ENCODE measurements around the gene BAIAP2.

BAIAP2 gene

DNA sequence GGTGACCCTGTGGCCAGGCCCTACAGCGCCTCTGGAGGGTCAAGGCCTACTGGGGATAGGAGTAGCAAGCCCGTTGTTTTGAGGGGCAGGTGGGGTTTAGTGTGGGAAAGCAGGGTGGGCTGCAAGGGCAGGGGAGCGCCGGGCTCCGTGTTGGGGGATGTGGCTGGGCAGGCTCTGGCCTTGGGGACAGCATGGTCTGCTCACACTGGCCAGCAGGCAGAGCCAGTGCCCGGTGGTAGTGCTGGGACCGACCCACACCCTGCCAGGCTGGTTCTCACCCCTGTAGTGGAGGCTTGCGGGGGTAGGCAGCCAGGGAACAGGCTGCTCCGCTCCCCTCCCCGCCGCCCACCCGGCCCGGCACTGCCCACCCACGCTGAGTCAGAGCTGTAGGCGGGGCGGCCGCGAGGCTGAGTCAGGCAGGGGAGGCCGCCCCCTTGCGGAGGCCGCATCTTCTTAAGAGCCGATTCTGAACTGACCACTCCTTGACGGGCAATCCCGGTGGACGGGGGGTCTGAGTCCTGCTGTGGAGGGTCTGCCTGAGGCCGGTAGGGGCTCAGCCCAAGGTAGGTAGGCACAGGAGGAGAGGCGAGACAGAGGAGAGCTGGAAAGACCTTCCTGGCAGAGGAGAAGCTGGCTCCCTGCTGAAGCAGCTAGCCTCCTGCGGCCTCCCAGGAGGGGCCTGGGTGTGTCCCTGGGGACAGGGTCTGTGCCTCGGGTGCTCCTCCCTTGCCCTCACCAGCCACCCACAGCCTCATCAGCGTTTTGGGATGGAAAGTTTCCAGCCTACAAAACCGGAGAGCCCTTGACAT, 62.4 kb downstream of the BAIAP2 start:
- Histone ChIP-seq H3K4me3 (ENCODE audit: low read length) (no peak overlapping the region), H3K27me3 (ENCODE audit: insufficient read depth, low read length) (no peaks in the 10 kb centered on the region), H3K36me3 (ENCODE audit: insufficient read depth, low read length) (peaks cover 16% of the 10 kb centered on the region), H3K9me3 (ENCODE audit: low read length) (no peaks in the 10 kb centered on the region), H3K4me1 (ENCODE audit: insufficient read depth, low read length) (peaks cover 65% of the 10 kb centered on the region), H2AFZ (ENCODE audit: low read depth, low read length) (no peak overlapping the region)

DNA sequence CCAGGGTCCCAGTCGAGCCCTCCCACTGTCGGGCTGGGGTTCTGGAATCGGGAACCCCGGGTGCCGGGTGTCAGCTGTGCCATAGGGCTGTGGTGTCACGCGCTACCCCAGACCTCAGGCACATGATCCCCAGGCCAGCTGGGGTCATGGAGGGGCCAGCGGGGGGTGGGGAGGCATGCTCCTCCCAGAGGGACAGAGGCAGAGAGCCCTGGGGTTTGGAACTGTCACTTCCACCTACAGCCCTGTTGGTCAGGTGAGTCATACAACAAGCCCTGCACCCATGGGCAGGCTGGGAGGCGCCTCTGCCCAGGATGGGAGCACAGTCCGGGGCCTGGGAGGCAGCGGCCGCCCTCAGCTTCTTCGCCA, 63.0 kb downstream of the BAIAP2 start:
- H3K36me3 ChIP-seq (ENCODE audit: insufficient read depth, low read length): peaks cover 16% of the 10 kb centered on the region
- H3K27me3 ChIP-seq (ENCODE audit: insufficient read depth, low read length): no peaks in the 10 kb centered on the region
- H2AFZ ChIP-seq (ENCODE audit: low read depth, low read length): no peak overlapping the region
- no peaks in the 10 kb centered on the region for H3K9me3 ChIP-seq (ENCODE audit: low read length)
- H3K4me1 ChIP-seq (ENCODE audit: insufficient read depth, low read length): peaks cover 59% of the 10 kb centered on the region
- H3K4me3 ChIP-seq (ENCODE audit: low read length): no peak overlapping the region

DNA sequence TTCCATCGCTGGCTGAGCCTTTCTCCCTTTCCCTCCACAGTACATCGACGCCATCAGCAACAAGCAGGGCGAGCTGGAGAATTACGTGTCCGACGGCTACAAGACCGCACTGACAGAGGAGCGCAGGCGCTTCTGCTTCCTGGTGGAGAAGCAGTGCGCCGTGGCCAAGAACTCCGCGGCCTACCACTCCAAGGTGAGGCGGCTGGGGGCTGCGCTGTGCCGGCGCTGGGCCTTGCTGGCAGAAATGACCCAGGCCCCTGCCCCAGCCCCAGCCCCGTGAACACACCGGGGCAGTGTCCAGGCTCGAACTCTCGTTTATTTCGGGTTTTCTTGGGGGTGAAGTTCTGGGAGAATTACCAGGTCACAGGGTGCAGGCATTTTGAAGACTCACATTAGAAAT, 64.9 kb downstream of the BAIAP2 start:
- no peak overlapping the region for H3K4me3 ChIP-seq (ENCODE audit: low read length)
- H3K36me3 ChIP-seq (ENCODE audit: insufficient read depth, low read length): peaks cover 34% of the 10 kb centered on the region
- no peak overlapping the region for H2AFZ ChIP-seq (ENCODE audit: low read depth, low read length)
- no peaks in the 10 kb centered on the region for H3K9me3 ChIP-seq (ENCODE audit: low read length)
- peaks cover 42% of the 10 kb centered on the region for H3K4me1 ChIP-seq (ENCODE audit: insufficient read depth, low read length)
- H3K27me3 ChIP-seq (ENCODE audit: insufficient read depth, low read length): no peaks in the 10 kb centered on the region

DNA sequence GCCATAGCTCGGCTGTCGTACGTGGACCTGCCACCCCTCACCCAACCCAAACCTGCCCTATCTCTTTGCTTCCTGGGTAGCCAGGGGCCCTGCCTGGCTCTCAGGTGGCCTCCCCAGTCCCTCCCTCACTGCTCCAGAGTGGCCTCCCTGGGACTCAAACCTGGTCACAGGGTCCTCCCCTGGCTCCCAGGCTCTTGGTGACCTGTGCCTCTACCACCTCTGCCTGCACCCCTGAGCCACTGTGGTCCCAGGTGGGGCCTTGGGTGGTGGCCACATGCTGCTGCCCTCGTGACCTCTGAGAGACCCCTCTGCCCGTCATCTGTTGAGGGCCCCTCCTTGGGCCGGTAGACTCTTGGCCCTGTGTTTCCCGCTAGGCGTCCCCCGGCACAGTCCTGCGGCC, 65.7 kb downstream of the BAIAP2 start:
- peaks cover 39% of the 10 kb centered on the region for H3K36me3 ChIP-seq (ENCODE audit: insufficient read depth, low read length)
- no peak overlapping the region for H3K4me3 ChIP-seq (ENCODE audit: low read length)
- H3K4me1 ChIP-seq (ENCODE audit: insufficient read depth, low read length): peaks cover 36% of the 10 kb centered on the region
- H2AFZ ChIP-seq (ENCODE audit: low read depth, low read length): no peak overlapping the region
- no peaks in the 10 kb centered on the region for H3K27me3 ChIP-seq (ENCODE audit: insufficient read depth, low read length)
- no peaks in the 10 kb centered on the region for H3K9me3 ChIP-seq (ENCODE audit: low read length)

DNA sequence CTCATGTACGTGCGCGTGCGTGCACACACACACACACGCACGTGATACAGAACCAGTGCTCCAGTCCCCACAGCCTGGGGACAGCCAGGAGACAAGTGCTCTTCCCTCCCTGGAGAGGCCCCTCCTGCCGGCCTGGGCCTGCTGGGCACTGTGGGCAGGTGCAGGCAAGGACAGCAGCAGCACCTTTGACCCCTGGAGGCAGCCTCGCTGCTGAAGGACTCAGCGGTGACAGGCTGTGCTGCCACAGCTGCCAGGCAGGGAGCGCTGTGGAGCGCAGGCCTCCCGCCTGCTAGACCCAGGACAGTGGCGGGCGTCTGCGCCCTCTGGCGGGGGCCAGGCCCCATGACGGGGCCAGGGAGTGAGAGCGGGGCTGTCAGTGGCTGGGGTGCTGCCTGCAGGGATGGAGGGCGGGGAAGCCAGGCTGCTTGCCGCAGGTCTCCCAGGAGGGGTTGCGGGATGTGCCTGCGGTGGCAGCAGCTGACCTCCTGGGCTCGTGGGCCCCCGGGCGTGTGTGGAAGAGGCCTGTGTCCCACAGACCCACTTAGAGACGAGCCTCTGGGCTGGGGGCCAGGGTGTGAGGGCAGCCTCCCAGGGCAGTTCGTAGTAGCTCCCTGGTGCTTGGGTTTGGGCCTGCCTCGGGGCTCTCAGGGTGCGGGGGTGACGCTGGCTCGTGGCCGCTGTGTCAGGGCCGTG, 66.8 kb downstream of the BAIAP2 start:
- Histone ChIP-seq H2AFZ (ENCODE audit: low read depth, low read length) (no peak overlapping the region), H3K4me3 (ENCODE audit: low read length) (no peak overlapping the region), H3K4me1 (ENCODE audit: insufficient read depth, low read length) (peaks cover 25% of the 10 kb centered on the region), H3K27me3 (ENCODE audit: insufficient read depth, low read length) (no peaks in the 10 kb centered on the region), H3K9me3 (ENCODE audit: low read length) (no peaks in the 10 kb centered on the region), H3K36me3 (ENCODE audit: insufficient read depth, low read length) (peaks cover 43% of the 10 kb centered on the region)

DNA sequence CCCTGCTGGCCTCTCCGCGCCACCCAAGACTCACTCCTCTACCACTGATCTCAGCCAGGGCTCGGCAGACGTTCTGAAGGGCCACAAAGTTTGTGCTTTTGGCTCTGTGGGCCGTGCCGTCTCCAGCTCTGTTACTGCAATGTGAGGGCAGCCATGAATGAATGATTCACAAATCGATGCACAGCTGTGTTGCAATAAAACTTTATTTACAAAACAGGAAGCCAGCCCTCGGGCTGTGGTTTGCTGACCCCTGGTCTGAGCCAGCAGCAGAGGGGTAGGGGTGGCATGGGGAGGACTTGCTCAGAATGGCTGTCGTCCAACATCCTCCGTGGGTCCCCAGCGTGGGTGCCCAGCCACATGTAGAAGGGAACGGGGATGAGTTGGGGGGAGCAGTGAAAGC, 67.4 kb downstream of the BAIAP2 start:
- Histone ChIP-seq H3K9me3 (ENCODE audit: low read length) (no peaks in the 10 kb centered on the region), H2AFZ (ENCODE audit: low read depth, low read length) (no peak overlapping the region), H3K36me3 (ENCODE audit: insufficient read depth, low read length) (peaks cover 47% of the 10 kb centered on the region), H3K4me3 (ENCODE audit: low read length) (no peak overlapping the region), H3K4me1 (ENCODE audit: insufficient read depth, low read length) (peaks cover 19% of the 10 kb centered on the region), H3K27me3 (ENCODE audit: insufficient read depth, low read length) (no peaks in the 10 kb centered on the region)

DNA sequence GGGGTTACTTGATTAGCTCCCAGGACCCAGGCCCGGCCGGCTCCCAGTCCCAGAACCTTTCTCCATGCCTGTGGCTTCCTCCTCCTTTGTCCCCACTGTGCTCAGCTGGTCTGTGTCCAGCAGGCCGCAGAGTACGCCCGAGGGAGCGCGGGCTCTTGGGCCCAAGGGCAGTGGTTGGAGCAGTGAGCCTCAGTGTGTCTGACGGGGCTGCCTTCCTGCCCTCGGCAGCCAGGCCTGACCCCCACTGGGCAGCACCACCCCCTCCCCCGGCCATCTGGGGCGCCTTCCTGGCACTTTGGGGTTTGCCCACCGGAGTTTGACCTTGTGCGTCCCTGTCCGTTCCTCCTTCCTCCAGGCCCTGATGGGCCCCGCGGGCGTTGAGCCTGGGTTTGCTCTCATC, 67.9 kb downstream of the BAIAP2 start:
- no peaks in the 10 kb centered on the region for H3K9me3 ChIP-seq (ENCODE audit: low read length)
- H3K36me3 ChIP-seq (ENCODE audit: insufficient read depth, low read length): peaks cover 49% of the 10 kb centered on the region
- H3K27me3 ChIP-seq (ENCODE audit: insufficient read depth, low read length): no peaks in the 10 kb centered on the region
- no peak overlapping the region for H3K4me3 ChIP-seq (ENCODE audit: low read length)
- H2AFZ ChIP-seq (ENCODE audit: low read depth, low read length): no peak overlapping the region
- H3K4me1 ChIP-seq (ENCODE audit: insufficient read depth, low read length): peaks cover 14% of the 10 kb centered on the region

DNA sequence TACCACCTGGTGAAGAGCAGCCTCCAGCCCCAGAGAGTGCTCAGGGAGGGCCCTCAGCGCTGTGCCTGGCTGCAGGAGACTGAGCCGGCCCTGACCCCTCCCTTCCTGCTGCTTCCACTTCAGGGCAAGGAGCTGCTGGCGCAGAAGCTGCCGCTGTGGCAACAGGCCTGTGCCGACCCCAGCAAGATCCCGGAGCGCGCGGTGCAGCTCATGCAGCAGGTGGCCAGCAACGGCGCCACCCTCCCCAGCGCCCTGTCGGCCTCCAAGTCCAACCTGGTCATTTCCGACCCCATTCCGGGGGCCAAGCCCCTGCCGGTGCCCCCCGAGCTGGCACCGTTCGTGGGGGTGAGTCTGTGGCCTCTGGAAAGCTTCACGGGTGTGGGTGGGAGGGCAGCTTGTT, 68.4 kb downstream of the BAIAP2 start:
- H3K9me3 ChIP-seq (ENCODE audit: low read length): no peaks in the 10 kb centered on the region
- H3K36me3 ChIP-seq (ENCODE audit: insufficient read depth, low read length): peaks cover 53% of the 10 kb centered on the region
- H3K4me3 ChIP-seq (ENCODE audit: low read length): no peak overlapping the region
- no peak overlapping the region for H2AFZ ChIP-seq (ENCODE audit: low read depth, low read length)
- H3K27me3 ChIP-seq (ENCODE audit: insufficient read depth, low read length): no peaks in the 10 kb centered on the region
- peaks cover 11% of the 10 kb centered on the region for H3K4me1 ChIP-seq (ENCODE audit: insufficient read depth, low read length)

DNA sequence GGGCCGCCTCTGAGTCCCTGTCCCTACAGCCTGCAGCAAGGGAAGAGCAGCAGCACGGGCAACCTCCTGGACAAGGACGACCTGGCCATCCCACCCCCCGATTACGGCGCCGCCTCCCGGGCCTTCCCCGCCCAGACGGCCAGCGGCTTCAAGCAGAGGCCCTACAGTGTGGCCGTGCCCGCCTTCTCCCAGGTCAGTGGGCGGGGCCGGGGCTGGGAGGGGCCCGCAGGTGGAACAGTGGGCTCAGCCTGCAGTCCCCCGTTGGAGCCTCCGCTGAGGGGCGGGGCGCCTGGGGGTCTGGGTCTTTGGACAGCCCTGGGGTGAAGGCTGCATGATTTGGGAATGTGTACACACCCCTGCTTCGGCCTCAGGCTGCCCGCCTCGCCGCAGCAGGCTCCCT, 71.8 kb downstream of the BAIAP2 start:
- peaks cover 52% of the 10 kb centered on the region for H3K36me3 ChIP-seq (ENCODE audit: insufficient read depth, low read length)

DNA sequence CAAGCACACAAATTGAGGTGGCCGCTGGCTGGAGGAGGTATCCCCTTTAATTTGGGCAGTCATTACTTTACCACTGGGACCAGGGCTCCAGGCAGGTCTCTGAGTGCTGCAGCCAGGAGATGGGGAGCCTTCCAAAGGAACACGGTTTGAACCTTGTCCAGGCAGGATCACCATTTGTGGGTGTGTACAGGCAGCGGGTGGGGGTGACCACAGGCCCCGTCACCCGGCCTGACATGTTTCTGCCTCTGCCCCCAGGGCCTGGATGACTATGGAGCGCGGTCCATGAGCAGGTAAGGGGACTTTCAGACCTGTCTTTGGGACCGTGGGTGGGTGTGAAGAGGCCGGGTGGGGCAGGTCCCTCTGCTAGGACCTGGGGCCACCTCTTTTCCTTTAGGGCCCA, 73.3 kb downstream of the BAIAP2 start:
- H3K27me3 ChIP-seq (ENCODE audit: insufficient read depth, low read length): no peaks in the 10 kb centered on the region
- H3K4me1 ChIP-seq (ENCODE audit: insufficient read depth, low read length): no peaks in the 10 kb centered on the region
- H3K9me3 ChIP-seq (ENCODE audit: low read length): no peaks in the 10 kb centered on the region
- H2AFZ ChIP-seq (ENCODE audit: low read depth, low read length): no peak overlapping the region
- H3K4me3 ChIP-seq (ENCODE audit: low read length): no peak overlapping the region
- peaks cover 54% of the 10 kb centered on the region for H3K36me3 ChIP-seq (ENCODE audit: insufficient read depth, low read length)

More for the DNA sequence above, 71.8 kb downstream of the BAIAP2 start:
- Histone ChIP-seq H3K27me3 (ENCODE audit: insufficient read depth, low read length) (no peaks in the 10 kb centered on the region), H3K4me3 (ENCODE audit: low read length) (no peak overlapping the region), H2AFZ (ENCODE audit: low read depth, low read length) (no peak overlapping the region), H3K9me3 (ENCODE audit: low read length) (no peaks in the 10 kb centered on the region), H3K4me1 (ENCODE audit: insufficient read depth, low read length) (no peaks in the 10 kb centered on the region)

DNA sequence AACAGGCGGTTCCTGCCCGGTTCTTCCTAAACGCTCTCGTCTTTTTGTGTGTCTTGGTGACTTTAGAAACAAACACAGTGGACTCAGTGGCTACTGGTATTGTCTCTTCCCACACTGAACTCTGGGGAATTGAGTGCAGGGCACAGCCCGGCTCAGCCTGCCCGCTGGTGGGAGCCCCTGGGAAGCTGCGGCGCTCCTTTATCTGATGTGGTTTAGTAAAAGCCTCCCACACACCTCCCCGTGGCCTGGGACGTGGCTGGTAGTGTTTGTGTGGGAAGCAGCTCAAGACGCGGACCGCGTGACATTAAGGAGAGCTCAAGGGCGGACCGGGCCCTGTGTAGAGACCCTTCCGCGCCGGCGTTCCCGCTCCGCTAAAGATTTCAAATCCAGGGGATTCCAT, 75.0 kb downstream of the BAIAP2 start:
- Histone ChIP-seq H3K4me3 (ENCODE audit: low read length) (no peak overlapping the region), H3K4me1 (ENCODE audit: insufficient read depth, low read length) (no peaks in the 10 kb centered on the region), H2AFZ (ENCODE audit: low read depth, low read length) (no peak overlapping the region), H3K27me3 (ENCODE audit: insufficient read depth, low read length) (no peaks in the 10 kb centered on the region), H3K36me3 (ENCODE audit: insufficient read depth, low read length) (peaks cover 41% of the 10 kb centered on the region), H3K9me3 (ENCODE audit: low read length) (no peaks in the 10 kb centered on the region)

DNA sequence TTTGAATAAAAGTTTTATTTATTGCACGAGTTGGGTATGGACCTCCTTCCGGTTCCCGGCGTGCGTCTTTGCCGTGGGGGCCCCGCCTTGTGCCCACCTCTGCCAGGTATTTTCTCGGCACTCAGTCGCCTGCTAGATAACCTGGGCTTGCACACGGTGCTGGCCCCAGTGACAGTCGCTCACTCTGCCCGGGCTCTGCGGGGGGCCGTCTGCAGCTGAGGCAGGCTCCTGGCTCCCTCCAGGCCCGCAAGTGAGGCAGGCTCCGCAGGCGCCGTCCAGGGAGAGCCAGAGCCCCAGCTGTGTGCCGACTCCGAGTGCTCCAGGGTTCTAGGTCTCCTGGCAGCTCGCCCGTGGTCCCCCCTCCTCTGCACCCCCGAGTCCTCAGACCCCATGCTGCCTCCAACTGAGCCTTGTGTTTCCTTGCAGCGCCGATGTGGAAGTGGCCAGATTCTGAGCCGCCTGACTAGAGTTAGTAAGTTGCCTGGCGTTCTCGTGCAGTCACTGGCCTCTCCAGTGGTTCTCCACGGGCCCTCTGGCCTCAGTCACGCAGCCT, 75.6 kb downstream of the BAIAP2 start:
- Histone ChIP-seq H3K9me3 (ENCODE audit: low read length) (no peaks in the 10 kb centered on the region), H3K27me3 (ENCODE audit: insufficient read depth, low read length) (no peaks in the 10 kb centered on the region), H3K4me3 (ENCODE audit: low read length) (no peak overlapping the region), H3K4me1 (ENCODE audit: insufficient read depth, low read length) (no peaks in the 10 kb centered on the region), H3K36me3 (ENCODE audit: insufficient read depth, low read length) (peaks cover 38% of the 10 kb centered on the region), H2AFZ (ENCODE audit: low read depth, low read length) (no peak overlapping the region)

DNA sequence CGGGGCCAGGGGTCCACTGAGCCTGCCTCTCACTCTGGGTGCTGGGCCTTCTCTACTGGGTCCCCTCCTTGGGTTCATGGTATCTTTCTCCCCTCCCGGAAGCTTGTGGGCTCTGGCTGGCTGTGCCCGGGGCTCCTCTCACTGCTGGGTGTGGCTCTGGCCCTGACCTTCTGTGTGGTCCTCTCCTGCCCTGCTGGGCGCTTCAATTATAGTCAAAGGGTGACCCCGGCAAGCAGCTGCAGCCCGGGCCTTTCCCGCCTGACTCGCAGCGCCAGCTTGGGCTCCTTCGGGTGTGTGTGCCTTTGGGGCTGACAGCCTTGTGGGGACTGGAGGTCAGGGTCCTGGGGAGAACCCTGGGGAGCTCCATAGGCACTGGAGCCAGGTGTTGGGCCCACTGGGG, 76.1 kb downstream of the BAIAP2 start:
- no peaks in the 10 kb centered on the region for H3K27me3 ChIP-seq (ENCODE audit: insufficient read depth, low read length)
- H3K36me3 ChIP-seq (ENCODE audit: insufficient read depth, low read length): peaks cover 34% of the 10 kb centered on the region
- H2AFZ ChIP-seq (ENCODE audit: low read depth, low read length): no peak overlapping the region
- H3K4me1 ChIP-seq (ENCODE audit: insufficient read depth, low read length): no peaks in the 10 kb centered on the region
- H3K4me3 ChIP-seq (ENCODE audit: low read length): no peak overlapping the region
- no peaks in the 10 kb centered on the region for H3K9me3 ChIP-seq (ENCODE audit: low read length)
